ENCODE data around the gene RTCB.
"Not testable (repeated sequence)": the region's sequence is repeated elsewhere in the genome, so short reads cannot be mapped to it uniquely, and the experiment has no call there.

RTCB gene

GRCh38 chr22:32376681-32377080 is 35.4 kb downstream of the RTCB start:
- no peak for TF ChIP-seq CTCF (IDR thresholded peaks at IDR 0.05)
- no peak overlapping the region for H3K27ac ChIP-seq
- H3K4me3 ChIP-seq = no peak overlapping the region
- no peak for DNase-seq (ENCODE audit: low spot score)

GRCh38 chr22:32375678-32376450 is 36.2 kb downstream of the RTCB start:
- TF ChIP-seq CTCF (IDR thresholded peaks at IDR 0.05) = no peak
- Histone ChIP-seq H3K27ac (no peak overlapping the region), H3K4me3 (no peak overlapping the region)
- no peak for DNase-seq (ENCODE audit: low spot score)

GRCh38 chr22:32364210-32364609 is 47.8 kb downstream of the RTCB start:
- no peak for DNase-seq (ENCODE audit: low spot score)
- no peak for TF ChIP-seq CTCF (IDR thresholded peaks at IDR 0.05)

GRCh38 chr22:32361257-32361656 is 50.8 kb downstream of the RTCB start:
- DNase-seq (ENCODE audit: low spot score) = no peak
- H3K4me3 ChIP-seq = no peak overlapping the region
- no peak overlapping the region for H3K27ac ChIP-seq
- TF ChIP-seq CTCF (IDR thresholded peaks at IDR 0.05) = no peak

More at GRCh38 chr22:32364210-32364609, 47.8 kb downstream of the RTCB start:
- Histone ChIP-seq H3K27ac (no peak overlapping the region), H3K4me3 (no peak overlapping the region)

GRCh38 chr22:32360096-32360495 is 52.0 kb downstream of the RTCB start:
- DNase-seq (ENCODE audit: low spot score) = not testable (repeated sequence)

GRCh38 chr22:32357567-32357966 is 54.5 kb downstream of the RTCB start, which contains the start of gene RFPL3:
Gene RFPL3, plus strand, starts transcription at chr22:32357867. Its CDS starts 205 bp downstream, at chr22:32358072.
- not testable (repeated sequence) for DNase-seq (ENCODE audit: low spot score); H3K27ac ChIP-seq; H3K4me3 ChIP-seq

More at GRCh38 chr22:32360096-32360495, 52.0 kb downstream of the RTCB start:
- not testable (repeated sequence) for H3K4me3 ChIP-seq, H3K27ac ChIP-seq

GRCh38 chr22:32355760-32356159 is 56.3 kb downstream of the RTCB start:
- DNase-seq (ENCODE audit: low spot score) = no peak
- no peak for TF ChIP-seq CTCF (IDR thresholded peaks at IDR 0.05)
- H3K27ac ChIP-seq = no peak overlapping the region
- no peak overlapping the region for H3K4me3 ChIP-seq

All from coronary artery (tissue), 2 donors.